CD4-positive, alpha-beta T cell treated with Interleukin-1 beta for 1 hour (primary cell): ENCODE results near the gene MKRN2OS.

Source experiments
- DNase-seq, 2 donors: peaks; one replicate each; pipeline ENCODE4 v3.0.0-alpha.2; 2020 to 2022

MKRN2OS gene, protein sequence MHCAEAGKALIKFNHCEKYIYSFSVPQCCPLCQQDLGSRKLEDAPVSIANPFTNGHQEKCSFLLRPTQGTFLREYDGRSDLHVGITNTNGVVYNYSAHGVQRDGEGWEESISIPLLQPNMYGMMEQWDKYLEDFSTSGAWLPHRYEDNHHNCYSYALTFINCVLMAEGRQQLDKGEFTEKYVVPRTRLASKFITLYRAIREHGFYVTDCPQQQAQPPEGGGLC

GRCh38 chr3:12545473-12545791 lies at the start of gene MKRN2OS:
Gene MKRN2OS (minus strand): TSS chr3:12545499. CDS start chr3:12545464, 35 bp downstream.
- DNase-seq: no peak

DNA sequence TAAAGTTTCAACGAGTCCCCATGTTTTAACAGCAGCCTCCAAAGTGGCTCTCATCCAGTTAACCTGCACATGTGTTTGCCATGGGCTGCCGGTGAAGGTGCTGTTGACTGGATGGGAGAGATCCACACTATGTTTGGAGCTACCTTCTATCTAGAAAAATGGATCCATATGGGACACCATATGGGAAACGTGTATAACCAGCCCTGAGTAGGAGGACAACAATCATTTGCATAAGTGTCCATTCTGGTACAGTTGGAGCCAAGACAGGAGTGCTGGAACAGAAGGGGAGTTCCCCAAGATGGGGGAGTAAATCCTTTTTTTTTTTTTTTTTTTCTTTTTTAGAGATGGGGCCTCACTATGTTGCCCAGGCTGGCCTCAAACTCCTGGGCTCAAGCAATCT lies 48.2 kb upstream of the MKRN2OS start:
- DNase-seq: no peak

GRCh38 chr3:12591997-12592715 lies 46.9 kb upstream of the MKRN2OS start:
- DNase-seq: no peak

- no peak for DNase-seq
Measured at GRCh38 chr3:12591456-12591855, 46.2 kb upstream of the MKRN2OS start.

DNA sequence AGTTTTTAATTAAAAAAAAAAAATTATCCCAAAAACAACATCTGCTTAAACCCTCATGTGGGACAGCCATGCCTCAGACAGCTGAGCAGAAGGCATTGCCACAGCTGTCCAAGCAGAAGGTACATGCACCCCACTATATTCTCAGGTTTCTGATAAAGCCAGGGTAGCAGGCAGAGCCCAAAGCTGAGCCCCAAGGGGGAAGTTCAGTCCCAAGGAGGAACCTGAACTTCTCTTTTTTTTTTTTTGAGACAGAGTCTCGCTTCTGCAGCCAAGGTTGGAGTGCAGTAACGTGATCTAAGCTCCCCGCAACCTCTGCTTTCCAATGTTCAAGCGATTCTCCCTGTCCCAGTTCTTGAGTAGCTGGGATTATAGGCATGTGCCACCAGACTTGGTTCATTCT lies 44.8 kb upstream of the MKRN2OS start:
- DNase-seq: peak in 1 of 2 donors; percentile 23

DNA sequence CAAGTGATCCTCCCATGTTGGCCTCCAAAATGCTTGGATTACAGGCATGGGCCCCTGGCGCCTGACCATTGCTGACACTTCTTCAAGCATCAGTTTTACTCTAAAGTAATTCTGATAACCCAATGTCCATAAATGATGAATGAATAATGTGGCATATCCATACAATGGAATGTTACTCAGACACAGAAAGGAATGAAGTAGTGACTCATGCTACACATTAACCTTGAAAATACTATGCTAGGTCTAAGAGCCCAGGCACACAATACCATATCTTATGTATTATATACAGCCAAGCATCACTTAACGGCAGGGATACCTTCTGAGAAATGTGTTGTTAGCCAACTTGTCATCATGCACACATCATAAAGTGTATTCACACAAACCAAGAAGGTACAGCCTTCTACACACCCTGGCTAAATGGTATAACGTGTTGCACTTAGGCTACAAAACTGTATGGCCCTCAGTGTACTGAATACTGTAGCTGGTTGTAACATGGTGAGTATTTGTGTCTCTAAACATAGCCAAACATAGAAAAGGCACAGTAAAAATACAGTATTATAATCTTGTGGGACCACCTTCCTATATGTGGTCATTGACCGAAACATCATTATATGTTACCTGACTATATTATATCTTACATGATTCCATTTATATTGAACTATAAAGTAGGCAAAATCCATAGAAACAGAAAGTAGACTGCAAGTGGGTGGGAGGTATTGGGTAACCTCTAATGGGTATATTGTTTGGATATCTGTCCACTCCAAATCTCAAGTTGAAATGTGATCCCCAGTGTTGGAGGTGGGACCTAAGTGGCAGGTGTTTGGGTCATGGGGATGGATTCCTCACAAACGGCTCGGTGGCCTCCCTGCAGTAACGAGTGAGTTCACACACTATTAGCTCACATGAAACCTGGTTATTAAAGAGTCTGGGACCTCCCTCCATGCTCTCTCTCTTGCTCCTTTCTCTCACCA lies 43.0 kb upstream of the MKRN2OS start:
- no peak for DNase-seq

DNA sequence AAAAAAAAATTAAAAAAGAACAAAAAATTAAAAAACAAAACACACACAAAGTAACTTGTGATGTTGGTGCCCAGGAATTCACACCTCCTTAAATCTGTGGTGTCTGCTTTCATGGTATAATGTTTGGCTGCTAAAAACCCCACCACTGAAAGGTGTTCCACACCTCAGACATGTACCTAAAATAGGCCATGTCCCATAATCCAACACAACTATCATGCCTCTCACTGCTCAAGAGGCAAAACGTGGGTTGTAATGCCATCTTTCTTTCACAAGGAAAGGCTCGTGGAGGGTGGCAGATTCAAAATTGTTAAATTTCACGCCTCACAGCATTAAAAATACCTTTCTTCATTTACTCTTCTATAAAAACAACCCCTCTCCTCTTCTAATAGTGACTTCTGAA lies 41.1 kb upstream of the MKRN2OS start:
- no peak for DNase-seq

DNA sequence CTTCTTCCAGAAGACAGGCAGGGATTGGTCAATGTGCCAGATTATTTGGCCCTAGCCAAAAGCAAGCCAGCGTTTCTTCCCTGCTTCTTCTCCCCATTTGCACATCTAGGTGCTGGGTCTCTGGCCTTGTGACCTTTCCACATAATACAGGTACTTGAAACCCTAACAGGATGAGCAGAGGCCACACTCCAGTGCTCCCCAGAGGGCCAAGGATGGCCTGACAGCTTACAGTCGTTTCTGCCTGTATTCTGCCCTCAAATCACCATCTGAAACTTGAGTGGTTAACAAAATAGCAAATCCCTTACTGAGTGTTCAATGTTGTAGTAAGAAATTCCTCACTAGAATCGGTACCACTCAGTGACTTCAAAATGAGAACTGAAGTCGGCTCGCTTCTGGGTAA lies 40.7 kb upstream of the MKRN2OS start:
- no peak for DNase-seq

DNA sequence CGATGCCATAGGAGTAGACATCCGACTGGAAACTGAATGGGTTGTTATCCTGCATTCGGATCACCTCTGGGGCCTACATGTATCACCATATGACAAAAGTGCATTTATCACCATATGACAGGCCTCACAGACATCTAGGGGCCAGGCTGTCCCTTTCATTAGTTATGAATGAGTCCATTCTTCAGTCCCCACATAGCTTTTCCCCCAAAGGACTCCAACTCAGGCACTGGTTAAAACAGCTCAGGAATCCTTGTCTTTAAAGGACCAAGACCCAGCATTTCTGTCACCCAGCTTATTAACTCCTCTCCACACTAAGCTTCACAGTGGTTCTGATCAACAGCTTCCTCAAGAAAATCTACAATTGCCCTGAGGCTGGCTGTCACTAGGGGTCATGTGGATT lies 39.9 kb upstream of the MKRN2OS start:
- no peak for DNase-seq

- DNase-seq: no peak
Measured at GRCh38 chr3:12584083-12584482, 38.8 kb upstream of the MKRN2OS start.

- DNase-seq: no peak
Measured at GRCh38 chr3:12583280-12583679, 38.0 kb upstream of the MKRN2OS start.

DNA sequence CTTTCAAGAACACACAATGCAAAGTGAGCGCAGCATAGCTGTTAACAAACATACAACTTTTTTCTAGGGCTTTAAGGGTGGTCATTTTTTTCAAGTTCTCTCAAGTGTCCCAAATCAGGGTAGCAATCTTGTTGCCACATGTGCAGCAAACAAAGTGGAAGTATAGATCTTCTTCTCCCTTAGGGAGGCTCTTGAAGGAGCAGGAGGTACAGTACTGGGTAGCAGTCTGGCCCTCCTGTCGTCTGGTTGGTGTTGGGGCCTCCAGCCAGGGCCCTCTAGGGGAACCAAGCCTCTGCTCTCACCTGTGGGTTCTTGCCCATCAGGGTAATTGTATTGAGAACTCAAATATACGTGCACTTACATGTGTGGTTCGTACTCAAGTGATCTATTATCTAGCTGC lies 37.4 kb upstream of the MKRN2OS start:
- no peak for DNase-seq

- DNase-seq: no peak
Measured at GRCh38 chr3:12579905-12580304, 34.6 kb upstream of the MKRN2OS start.

DNA sequence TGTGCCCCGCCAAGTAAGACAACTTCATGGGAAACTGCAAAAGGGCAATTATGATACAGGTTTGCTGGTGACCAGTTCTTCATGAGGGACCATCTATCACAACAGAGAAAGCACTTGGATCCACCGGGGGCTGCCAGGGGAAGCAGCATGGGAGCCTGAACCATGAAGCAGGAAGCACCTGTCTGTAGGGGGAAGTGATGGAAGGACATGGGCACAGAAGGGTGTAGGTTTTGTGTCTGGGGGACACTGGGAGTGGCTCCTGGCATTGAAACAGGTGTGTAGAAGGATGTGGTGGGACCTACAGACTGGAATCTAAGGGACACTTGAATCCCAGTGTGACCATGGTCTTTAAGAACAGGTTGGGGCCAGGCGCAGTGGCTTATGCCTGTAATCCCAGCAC lies 34.2 kb upstream of the MKRN2OS start:
- no peak for DNase-seq

- no peak for DNase-seq
Measured at GRCh38 chr3:12578742-12579141, 33.4 kb upstream of the MKRN2OS start.

GRCh38 chr3:12577379-12577778 lies 32.1 kb upstream of the MKRN2OS start:
- DNase-seq: no peak

DNA sequence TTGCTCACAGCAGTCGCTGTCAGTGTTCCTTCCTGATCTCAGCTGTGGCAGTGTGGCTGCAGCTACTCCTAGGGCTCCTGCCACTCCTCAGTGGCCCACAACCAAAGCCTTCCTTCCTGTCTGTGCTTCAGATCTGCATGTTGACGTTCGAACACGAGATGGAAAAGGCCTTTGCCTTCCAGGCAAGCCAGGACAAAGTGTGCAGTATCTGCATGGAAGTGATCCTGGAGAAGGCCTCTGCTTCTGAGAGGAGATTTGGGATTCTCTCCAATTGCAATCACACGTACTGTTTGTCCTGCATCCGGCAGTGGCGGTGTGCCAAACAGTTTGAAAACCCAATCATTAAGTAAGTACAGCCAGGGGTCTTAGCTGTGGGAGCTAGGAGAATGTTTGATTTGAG lies 29.4 kb upstream of the MKRN2OS start:
- DNase-seq: no peak

GRCh38 chr3:12574131-12574530 lies 28.8 kb upstream of the MKRN2OS start:
- no peak for DNase-seq

DNA sequence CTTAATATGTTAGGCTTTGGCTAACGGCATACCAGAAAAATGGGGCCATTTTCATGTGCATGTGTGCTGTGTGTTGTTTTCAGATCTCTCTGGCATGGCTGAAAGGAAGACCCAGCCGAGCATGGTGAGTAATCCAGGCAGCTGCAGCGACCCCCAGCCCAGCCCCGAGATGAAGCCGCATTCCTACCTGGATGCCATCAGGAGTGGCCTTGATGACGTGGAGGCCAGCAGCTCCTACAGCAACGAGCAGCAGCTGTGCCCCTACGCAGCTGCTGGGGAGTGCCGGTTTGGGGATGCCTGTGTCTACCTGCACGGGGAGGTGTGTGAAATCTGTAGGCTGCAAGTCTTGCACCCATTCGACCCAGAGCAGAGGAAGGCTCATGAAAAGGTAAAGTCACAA lies 26.7 kb upstream of the MKRN2OS start:
- no peak for DNase-seq

- DNase-seq: no peak
Measured at GRCh38 chr3:12569836-12570235, 24.5 kb upstream of the MKRN2OS start.

DNA sequence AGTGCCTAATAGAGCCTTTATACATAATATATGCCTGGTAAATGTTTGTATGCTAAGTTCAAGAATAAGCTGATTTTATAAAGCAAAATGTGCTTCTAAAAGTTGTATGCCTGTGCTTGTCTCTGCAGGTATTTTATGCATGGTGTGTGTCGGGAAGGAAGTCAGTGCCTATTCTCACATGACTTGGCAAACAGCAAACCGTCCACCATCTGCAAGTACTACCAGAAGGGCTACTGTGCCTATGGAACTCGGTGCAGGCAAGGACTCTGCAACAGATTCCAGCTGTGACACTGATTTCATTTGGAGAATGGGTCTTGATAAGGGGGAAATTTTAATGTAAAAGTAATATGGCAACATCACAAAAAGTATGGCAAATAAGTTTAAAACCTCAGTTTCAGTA lies 23.4 kb upstream of the MKRN2OS start:
- DNase-seq: no peak

GRCh38 chr3:12566976-12567375 lies 21.7 kb upstream of the MKRN2OS start:
- no peak for DNase-seq

DNA sequence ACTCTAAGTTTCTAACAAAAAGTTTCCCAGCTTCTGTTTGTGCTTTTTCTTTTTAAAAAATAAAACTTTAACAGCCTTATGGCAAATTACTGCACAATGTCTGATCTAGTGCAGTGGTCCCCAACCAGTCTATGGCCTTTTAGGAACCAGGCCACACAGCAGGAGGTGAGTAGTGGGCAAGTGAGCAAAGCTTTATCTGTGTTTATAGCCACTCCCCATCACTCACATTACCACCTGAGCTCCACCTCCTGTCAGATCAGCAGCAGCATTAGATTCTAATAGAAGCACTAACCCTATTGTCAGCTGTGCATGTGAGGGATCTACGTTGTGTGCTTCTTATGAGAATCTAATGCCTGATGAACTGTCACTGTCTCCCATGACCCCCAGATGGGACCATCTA lies 17.2 kb upstream of the MKRN2OS start:
- DNase-seq: no peak

- DNase-seq: no peak
Measured at GRCh38 chr3:12561397-12561796, 16.1 kb upstream of the MKRN2OS start.
